GM21447 (cell line): ENCODE data around the gene CHST15.

Experiments
- ATAC-seq: cut with Tn5 transposase; IDR thresholded peaks from one replicate; pipeline ENCODE4 v1.9.1; 2021; ENCODE audit not compliant: unreplicated experiment

Gene CHST15

GRCh38 chr10:124032087-124032935 lies 61.1 kb downstream of the CHST15 start:
- ATAC-seq = no peak

GRCh38 chr10:124030492-124031110 lies 62.8 kb downstream of the CHST15 start:
- ATAC-seq = no peak

- no peak for ATAC-seq
Observed at GRCh38 chr10:124030061-124030460, 63.3 kb downstream of the CHST15 start.

- ATAC-seq = no peak
Observed at GRCh38 chr10:124029559-124029958, 63.8 kb downstream of the CHST15 start.

- no peak for ATAC-seq
Observed at GRCh38 chr10:124028700-124029480, 64.5 kb downstream of the CHST15 start.

- no peak for ATAC-seq
Observed at GRCh38 chr10:124027651-124028050, 65.7 kb downstream of the CHST15 start.

GRCh38 chr10:124027031-124027611 lies 66.3 kb downstream of the CHST15 start:
- ATAC-seq = no peak

- ATAC-seq = no peak
Observed at GRCh38 chr10:124026589-124026939, 66.8 kb downstream of the CHST15 start.

GRCh38 chr10:124025660-124026588 lies 67.5 kb downstream of the CHST15 start:
- ATAC-seq = no peak

- no peak for ATAC-seq
Observed at GRCh38 chr10:124025152-124025551, 68.2 kb downstream of the CHST15 start.

GRCh38 chr10:124022066-124022465 lies 71.3 kb downstream of the CHST15 start:
- no peak for ATAC-seq

- ATAC-seq = no peak
Observed at GRCh38 chr10:124020981-124021815, 72.2 kb downstream of the CHST15 start.

GRCh38 chr10:124019886-124020797 lies 73.3 kb downstream of the CHST15 start:
- no peak for ATAC-seq

- ATAC-seq = no peak
Observed at GRCh38 chr10:124018886-124019525, 74.4 kb downstream of the CHST15 start.

GRCh38 chr10:124017729-124018128 lies 75.7 kb downstream of the CHST15 start:
- ATAC-seq = no peak

- no peak for ATAC-seq
Observed at GRCh38 chr10:124016804-124017375, 76.5 kb downstream of the CHST15 start.

- ATAC-seq = no peak
Observed at GRCh38 chr10:124015991-124016390, 77.4 kb downstream of the CHST15 start.
